HG02798 (cell line): Measurements from ENCODE around the gene ARID3B.
"Not testable (repeated sequence)": the region's sequence is repeated elsewhere in the genome, so short reads cannot be mapped to it uniquely, and the experiment has no call there.

Experiments
- ATAC-seq: cut with Tn5 transposase; IDR thresholded peaks from one replicate; pipeline ENCODE4 v1.9.1; 2021; ENCODE audit warnings: mild to moderate bottlenecking; ENCODE audit not compliant: unreplicated experiment, poor library complexity

ARID3B gene

GRCh38 chr15:74531144-74531811, 9.7 kb upstream of the ARID3B start:
- ATAC-seq: no peak

- ATAC-seq: no peak
These were observed 5.5 kb upstream of the ARID3B start for GRCh38 chr15:74535388-74536084.

GRCh38 chr15:74537736-74538135, 3.3 kb upstream of the ARID3B start:
- ATAC-seq: no peak

GRCh38 chr15:74539521-74539920, 1.5 kb upstream of the ARID3B start:
- ATAC-seq: not testable (repeated sequence)

- ATAC-seq: no peak
These were observed 759 bp upstream of the ARID3B start for GRCh38 chr15:74540161-74540760.

- ATAC-seq: peak; percentile 26
These were observed 610 bp downstream of the ARID3B start for GRCh38 chr15:74541494-74542165.

- ATAC-seq: no peak
These were observed 1.4 kb downstream of the ARID3B start for GRCh38 chr15:74542166-74543042.

- no peak for ATAC-seq
These were observed 2.0 kb downstream of the ARID3B start for GRCh38 chr15:74543043-74543422.

GRCh38 chr15:74543583-74543982, 2.6 kb downstream of the ARID3B start:
- no peak for ATAC-seq

GRCh38 chr15:74545086-74545485, 4.1 kb downstream of the ARID3B start:
- no peak for ATAC-seq

- ATAC-seq: peak; percentile 66
These were observed 5.0 kb downstream of the ARID3B start for GRCh38 chr15:74545776-74546656.

- ATAC-seq: no peak
These were observed 6.6 kb downstream of the ARID3B start for GRCh38 chr15:74547616-74548015.

- ATAC-seq: no peak
These were observed 7.2 kb downstream of the ARID3B start for GRCh38 chr15:74548241-74548640.

GRCh38 chr15:74549816-74550215, 8.8 kb downstream of the ARID3B start:
- no peak for ATAC-seq

- no peak for ATAC-seq
These were observed 10.7 kb downstream of the ARID3B start for GRCh38 chr15:74551714-74552113.

- no peak for ATAC-seq
These were observed 11.9 kb downstream of the ARID3B start for GRCh38 chr15:74552773-74553441.

GRCh38 chr15:74555192-74555591, 14.2 kb downstream of the ARID3B start:
- ATAC-seq: no peak

- ATAC-seq: no peak
These were observed 17.7 kb downstream of the ARID3B start for GRCh38 chr15:74558706-74559105.

- ATAC-seq: no peak
These were observed 22.4 kb downstream of the ARID3B start for GRCh38 chr15:74563442-74563841.
